Activated CD8-positive, alpha-beta T cell treated with anti-CD3 and anti-CD28 coated beads for 36 hours (primary cell): ENCODE data around the gene ATP8B4. TPM values are rescaled to one million over a fixed set of nuclear protein-coding genes. Genes with fewer than 3 reads are reported as not detected.

ENCODE experiments used
- ATAC-seq: fragments of 200-7000 bp; cut with Tn5 transposase; one replicate; pipeline ENCODE4 v1.10.0; 2021; ENCODE audit warnings: mild to moderate bottlenecking, moderate library complexity
- CTCF ChIA-PET: fragments of 350-600 bp; sonication (Branson Sonifier 250); formaldehyde crosslinking; loops from one replicate; lab custom pipeline; 2021; ENCODE audit warnings: antibody characterized with exemption; lab: Charles Lee
- POLR2A ChIA-PET: fragments of 350-600 bp; sonication (Branson Sonifier 250); formaldehyde crosslinking; loops from one replicate; lab custom pipeline; 2021; ENCODE audit warnings: antibody characterized with exemption; lab: Charles Lee
- DNase-seq: peaks from one replicate; pipeline ENCODE4 v3.0.0-alpha.2; 2020
- H3K27ac Mint-ChIP-seq: one replicate; pipeline ENCODE4 v1.8.0; 2021; ENCODE audit warnings: mild to moderate bottlenecking, mixed read lengths
- H3K27me3 Mint-ChIP-seq: one replicate; pipeline ENCODE4 v1.8.0; 2021; ENCODE audit warnings: mixed read lengths
- H3K36me3 Mint-ChIP-seq: one replicate; pipeline ENCODE4 v1.8.0; 2021; ENCODE audit warnings: low read depth, mixed read lengths
- H3K4me1 Mint-ChIP-seq: one replicate; pipeline ENCODE4 v1.8.0; 2021; ENCODE audit warnings: low read depth, mixed read lengths
- H3K4me3 Mint-ChIP-seq: one replicate; pipeline ENCODE4 v1.8.0; 2021; ENCODE audit warnings: mild to moderate bottlenecking, moderate library complexity, mixed read lengths
- H3K9me3 Mint-ChIP-seq: one replicate; pipeline ENCODE4 v1.8.0; 2021; ENCODE audit warnings: mixed read lengths
- CTCF ChIP-seq: fragments of 200-600 bp; IDR thresholded peaks from one replicate; pipeline ENCODE4 v1.8.0; 2022; ENCODE audit warnings: antibody characterized with exemption, mild to moderate bottlenecking
- intact Hi-C: fragments of 100-400 bp; cut with micrococcal nuclease; formaldehyde crosslinking; loops from one replicate; pipeline ENCODE4 v1.10.0; 2022
- total RNA-seq, 2 experiments: library from RNA; stranded (reverse); gene quantifications; one replicate each; pipeline ENCODE4 v1.2.3, GENCODE V29; 2021

ATP8B4 gene
- total RNA-seq, 2 experiments from 2014 or later, result 4.6 to 5.8 TPM

DNA sequence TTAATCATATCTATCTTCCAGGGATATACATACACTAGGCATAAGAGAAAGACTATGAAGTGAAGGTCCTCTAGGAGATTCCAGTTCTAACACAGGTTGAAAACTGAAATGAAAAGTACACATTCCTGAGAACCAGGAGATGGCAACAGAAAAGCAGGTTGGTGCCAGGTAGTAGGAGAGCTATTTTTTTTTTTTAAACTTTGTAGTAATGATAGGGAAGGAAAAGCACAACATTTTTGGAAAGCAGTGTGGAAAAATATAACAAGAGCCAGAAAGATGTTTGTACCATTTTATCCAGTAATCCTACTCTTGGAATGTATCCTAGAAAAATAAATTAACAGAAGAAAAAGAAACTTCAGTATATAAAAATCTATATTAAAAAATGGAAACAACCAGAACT is 308.3 kb downstream of the ATP8B4 start:
- ChIA-PET CTCF (interaction anchor here (1.7 kb wide), 1 partner anchor 22 kb away, joined by 4 read pairs; no protein-coding TSS in a partner anchor), POLR2A (no interaction called here)
- Mint-ChIP-seq H3K36me3 (no peaks in the 10 kb centered on the region), H3K4me1 (peaks cover 7% of the 10 kb centered on the region), H3K27me3 (peaks cover 4% of the 10 kb centered on the region), H3K27ac (no peak overlapping the region), H3K4me3 (no peak overlapping the region), H3K9me3 (no peaks in the 10 kb centered on the region)
- no peak for TF ChIP-seq CTCF
- no peak for DNase-seq
- no peak for ATAC-seq
- intact Hi-C loops, result no loop called here

- DNase-seq (no peak), ATAC-seq (no peak)
- CTCF ChIA-PET, result interaction anchor here (1.7 kb wide), 1 partner anchor 23 kb away, joined by 4 read pairs; no protein-coding TSS in a partner anchor
- peaks cover 3% of the 10 kb centered on the region for H3K4me1 Mint-ChIP-seq
- POLR2A ChIA-PET, result no interaction called here
- H3K36me3 Mint-ChIP-seq, result no peaks in the 10 kb centered on the region
- TF ChIP-seq CTCF, result no peak
- H3K9me3 Mint-ChIP-seq, result peaks cover under 1% of the 10 kb centered on the region
- no peak overlapping the region for H3K27ac Mint-ChIP-seq
- intact Hi-C loops, result no loop called here
- H3K27me3 Mint-ChIP-seq, result peaks cover 4% of the 10 kb centered on the region
- H3K4me3 Mint-ChIP-seq, result no peak overlapping the region
These were observed 309.0 kb downstream of the ATP8B4 start for GRCh38 chr15:49809894-49810609.

DNA sequence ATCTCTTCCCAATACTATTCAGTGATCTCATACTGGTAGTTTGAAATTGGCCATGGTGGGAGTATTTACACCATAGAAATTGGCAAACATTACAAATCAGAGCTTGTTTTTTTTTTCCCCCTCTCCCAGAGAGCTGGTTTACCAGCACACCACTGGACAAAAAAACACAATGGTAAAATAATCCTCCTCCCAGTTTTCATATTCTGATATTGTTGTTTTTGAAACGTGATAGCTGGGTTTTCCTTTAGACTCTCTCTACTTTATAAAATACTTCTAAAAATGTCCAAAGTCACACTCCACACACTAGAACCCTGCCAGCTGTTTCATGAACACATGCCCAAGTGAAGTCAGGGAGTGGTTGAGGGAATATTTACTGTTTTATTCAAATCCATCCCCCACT is 310.7 kb downstream of the ATP8B4 start:
- peaks cover 3% of the 10 kb centered on the region for H3K27me3 Mint-ChIP-seq
- DNase-seq (no peak), ATAC-seq (no peak)
- intact Hi-C loops, result no loop called here
- no peaks in the 10 kb centered on the region for H3K36me3 Mint-ChIP-seq
- no peak for TF ChIP-seq CTCF
- H3K27ac Mint-ChIP-seq, result no peak overlapping the region
- ChIA-PET CTCF (no interaction called here), POLR2A (no interaction called here)
- H3K4me1 Mint-ChIP-seq, result no peaks in the 10 kb centered on the region
- peaks cover 5% of the 10 kb centered on the region for H3K9me3 Mint-ChIP-seq
- no peak overlapping the region for H3K4me3 Mint-ChIP-seq

Other genes starting within 250 kb of the ATP8B4 start
- 1 to 10 TPM; 9.8 to 9.9 TPM for gene SLC27A2, start 63.0 kb upstream of the ATP8B4 start, total RNA-seq
- not detected for gene HDC, start 146.5 kb upstream of the ATP8B4 start, total RNA-seq
- 10 to 100 TPM; 33.2 to 36.2 TPM for gene GABPB1, start 236.0 kb upstream of the ATP8B4 start, total RNA-seq